Endothelial cell of umbilical vein (primary cell): ENCODE results near the gene MICB.

ENCODE experiments used
- CTCF ChIP-seq, 2 donors: IDR thresholded peaks; 1 replicate in 1 of 2; 2 replicates in 1 of 2; pipeline ENCODE4 v1.5.1; 2011; ENCODE audit warnings: low read length in 2 of 2, mild to moderate bottlenecking in 2 of 2, moderate library complexity in 2 of 2, control low read depth in 1 of 2, inconsistent platforms in 1 of 2, low read depth in 1 of 2; ENCODE audit not compliant: insufficient read depth in 1 of 2; ENCODE audit errors: extremely low read depth in 1 of 2
- EZH2 ChIP-seq: IDR thresholded peaks from 2 replicates; pipeline ENCODE4 v1.6.1; 2012; ENCODE audit warnings: borderline replicate concordance, low read depth, mild to moderate bottlenecking, moderate library complexity, low read length, inconsistent platforms; ENCODE audit not compliant: severe bottlenecking
- FOS ChIP-seq: IDR thresholded peaks from 2 replicates; pipeline ENCODE4 v1.6.1; 2011; ENCODE audit warnings: mild to moderate bottlenecking, low read length, moderate library complexity, borderline replicate concordance; ENCODE audit not compliant: insufficient read depth
- GATA2 ChIP-seq: IDR thresholded peaks from 2 replicates; pipeline ENCODE4 v1.7.0; 2011; ENCODE audit warnings: low read depth, mild to moderate bottlenecking, moderate library complexity, mixed read lengths, low read length; ENCODE audit not compliant: insufficient read length, insufficient read depth
- JUN ChIP-seq: IDR thresholded peaks from 2 replicates; pipeline ENCODE4 v1.6.1; 2011; ENCODE audit warnings: borderline replicate concordance, low read depth; ENCODE audit not compliant: insufficient read length, insufficient read depth
- MAX ChIP-seq: IDR thresholded peaks from 2 replicates; pipeline ENCODE4 v1.6.1; 2011; ENCODE audit not compliant: insufficient read depth, insufficient read length
- POLR2A ChIP-seq: IDR thresholded peaks from 2 replicates; pipeline ENCODE4 v1.6.1; 2012; ENCODE audit warnings: low read depth, mild to moderate bottlenecking, control low read depth, low read length
- POLR2AphosphoS5 ChIP-seq: IDR thresholded peaks from 2 replicates; pipeline ENCODE4 v1.6.1; 2012; ENCODE audit warnings: low read depth, mild to moderate bottlenecking, control low read depth, low read length, moderate library complexity; ENCODE audit not compliant: insufficient read depth

GRCh38 chr6:31498748-31499147, 803 bp downstream of the MICB start:
- TF ChIP-seq POLR2AphosphoS5, result no peak
- TF ChIP-seq CTCF (IDR thresholded peaks at IDR 0.05; ENCODE audit: extremely low read depth in 1 of 2, insufficient read depth in 1 of 2, low read depth in 1 of 2, low read length in 2 of 2), result no peak
- TF ChIP-seq FOS, result no peak
- no peak for TF ChIP-seq JUN
- no peak for TF ChIP-seq EZH2
- TF ChIP-seq POLR2A, result no peak
- TF ChIP-seq MAX, result no peak
- no peak for TF ChIP-seq GATA2
